ENCODE measurements around the gene ASCL5.

DNA sequence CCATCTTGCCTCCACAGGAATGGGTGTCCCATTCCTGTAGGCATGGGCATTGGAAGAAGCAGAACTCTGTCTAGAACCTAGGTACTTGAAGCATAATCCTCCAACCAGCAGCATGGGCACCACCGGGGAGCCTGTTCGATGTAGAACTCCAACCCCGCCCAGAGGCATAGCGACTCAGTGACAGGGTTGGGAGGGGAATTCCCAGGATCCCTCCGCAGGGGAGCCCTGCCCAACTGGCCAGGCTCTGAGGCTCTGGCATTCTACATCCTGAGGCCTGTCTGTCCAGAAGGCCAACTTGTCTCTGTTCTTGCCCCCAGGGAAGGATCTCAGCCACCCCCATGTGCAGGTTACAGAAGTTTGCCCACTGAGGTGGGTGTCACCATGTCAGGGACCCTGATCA, 53.0 kb downstream of the ASCL5 start:
- no peak for TF ChIP-seq POLR2A (IDR thresholded peaks at IDR 0.05; ENCODE audit: low read length)
- no peak for TF ChIP-seq GATA1 (IDR thresholded peaks at IDR 0.05; ENCODE audit: low read depth, low read length)

All from erythroblast (primary cell).